ENCODE results near the gene KCTD18. TPM values are rescaled to one million over a fixed set of nuclear protein-coding genes. Genes with fewer than 3 reads are reported as not detected.

The KCTD18 gene
- total RNA-seq, 4 donors from 2014 or later, result 23.2 to 31.0 (median 26.4) TPM

GRCh38 chr2:200446612-200447011 is 63.3 kb downstream of the KCTD18 start:
- H3K4me3 ChIP-seq, result no peak overlapping the region
- WGBS, result 73% methylated on average over 3 of the region's 3 CpGs
- peaks cover 0 to 45% (median 28%) of the 10 kb centered on the region in 4 donors for H3K36me3 ChIP-seq
- no peak for DNase-seq (ENCODE audit: extremely low spot score)
- no peak overlapping the region for H3K27ac ChIP-seq (replicated peaks in 1 of 4)
- intact Hi-C loops (cut with DNase I), result no loop called here
- TF ChIP-seq POLR2A (IDR thresholded peaks at IDR 0.05; ENCODE audit: low read depth) (no peak), EP300 (IDR thresholded peaks at IDR 0.05) (no peak), POLR2AphosphoS5 (IDR thresholded peaks at IDR 0.05) (no peak)
- TF ChIP-seq, protein P1, sequence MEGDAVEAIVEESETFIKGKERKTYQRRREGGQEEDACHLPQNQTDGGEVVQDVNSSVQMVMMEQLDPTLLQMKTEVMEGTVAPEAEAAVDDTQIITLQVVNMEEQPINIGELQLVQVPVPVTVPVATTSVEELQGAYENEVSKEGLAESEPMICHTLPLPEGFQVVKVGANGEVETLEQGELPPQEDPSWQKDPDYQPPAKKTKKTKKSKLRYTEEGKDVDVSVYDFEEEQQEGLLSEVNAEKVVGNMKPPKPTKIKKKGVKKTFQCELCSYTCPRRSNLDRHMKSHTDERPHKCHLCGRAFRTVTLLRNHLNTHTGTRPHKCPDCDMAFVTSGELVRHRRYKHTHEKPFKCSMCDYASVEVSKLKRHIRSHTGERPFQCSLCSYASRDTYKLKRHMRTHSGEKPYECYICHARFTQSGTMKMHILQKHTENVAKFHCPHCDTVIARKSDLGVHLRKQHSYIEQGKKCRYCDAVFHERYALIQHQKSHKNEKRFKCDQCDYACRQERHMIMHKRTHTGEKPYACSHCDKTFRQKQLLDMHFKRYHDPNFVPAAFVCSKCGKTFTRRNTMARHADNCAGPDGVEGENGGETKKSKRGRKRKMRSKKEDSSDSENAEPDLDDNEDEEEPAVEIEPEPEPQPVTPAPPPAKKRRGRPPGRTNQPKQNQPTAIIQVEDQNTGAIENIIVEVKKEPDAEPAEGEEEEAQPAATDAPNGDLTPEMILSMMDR (IDR thresholded peaks at IDR 0.05), result no peak
- peaks cover 0 to 15% (median 4%) of the 10 kb centered on the region in 4 donors for H3K4me1 ChIP-seq
- H3K9me3 ChIP-seq, result no peaks in the 10 kb centered on the region
- no peaks in the 10 kb centered on the region for H3K27me3 ChIP-seq

DNA sequence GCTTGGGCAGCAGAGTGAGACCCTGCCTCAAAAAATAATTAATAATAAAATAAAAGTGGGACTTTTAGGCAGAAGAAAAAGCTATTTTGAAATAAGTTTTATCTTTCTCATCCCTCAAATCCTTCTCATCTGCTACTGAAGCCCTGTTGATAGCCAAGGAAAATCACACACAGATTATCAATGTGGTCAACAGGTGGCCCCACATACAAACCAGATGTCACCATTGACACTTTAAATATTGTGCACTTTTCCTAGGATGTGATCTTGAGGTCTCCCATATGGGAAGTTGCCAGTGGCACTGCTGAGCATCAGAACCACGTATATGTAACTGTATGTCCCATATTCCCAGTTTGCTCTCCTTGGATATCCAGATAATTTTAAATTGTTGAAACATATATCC is 64.6 kb downstream of the KCTD18 start:
- TF ChIP-seq EP300 (IDR thresholded peaks at IDR 0.05) (no peak), POLR2AphosphoS5 (IDR thresholded peaks at IDR 0.05) (no peak), POLR2A (IDR thresholded peaks at IDR 0.05; ENCODE audit: low read depth) (no peak)
- TF ChIP-seq, protein P1 (IDR thresholded peaks at IDR 0.05), result no peak
- no peak overlapping the region for H3K4me3 ChIP-seq
- H3K4me1 ChIP-seq, result peaks cover 0 to 15% (median 4%) of the 10 kb centered on the region in 4 donors
- no peaks in the 10 kb centered on the region for H3K27me3 ChIP-seq
- peaks cover 6 to 45% (median 25%) of the 10 kb centered on the region in 4 donors for H3K36me3 ChIP-seq
- 92% methylated on average over 1 of the region's 1 CpG for WGBS
- DNase-seq (ENCODE audit: extremely low spot score), result no peak
- no peak overlapping the region for H3K27ac ChIP-seq (replicated peaks in 1 of 4)
- intact Hi-C loops (cut with DNase I), result no loop called here
- H3K9me3 ChIP-seq, result no peaks in the 10 kb centered on the region

DNA sequence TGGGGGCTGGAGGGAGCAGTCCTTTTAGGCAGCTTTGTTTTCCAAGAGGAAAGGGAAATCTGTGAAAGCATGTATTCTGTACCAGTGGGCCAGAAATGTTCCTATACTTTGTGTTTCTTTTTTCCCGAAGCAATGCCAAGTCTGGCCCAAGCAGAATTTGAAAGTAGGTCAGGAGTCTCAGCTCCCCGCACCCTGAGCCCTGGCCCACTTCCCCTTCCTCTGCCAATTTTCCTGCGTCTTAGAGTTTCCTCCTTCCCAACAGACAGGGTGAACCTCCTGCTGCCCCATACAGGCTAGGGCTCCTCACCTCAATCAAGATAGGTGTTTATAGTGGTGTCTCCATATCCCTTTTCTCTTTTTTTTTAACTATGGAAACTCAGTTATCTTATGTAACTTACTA is 65.3 kb downstream of the KCTD18 start:
- intact Hi-C loops (cut with DNase I), result no loop called here
- TF ChIP-seq, protein P1 (IDR thresholded peaks at IDR 0.05), result no peak
- no peak for TF ChIP-seq POLR2A (IDR thresholded peaks at IDR 0.05; ENCODE audit: low read depth)
- no peak for TF ChIP-seq POLR2AphosphoS5 (IDR thresholded peaks at IDR 0.05)
- TF ChIP-seq EP300 (IDR thresholded peaks at IDR 0.05), result no peak
- Histone ChIP-seq H3K4me3 (no peak overlapping the region), H3K27ac (replicated peaks in 1 of 4) (no peak overlapping the region), H3K27me3 (no peaks in the 10 kb centered on the region), H3K9me3 (no peaks in the 10 kb centered on the region), H3K36me3 (peaks cover 6 to 47% (median 28%) of the 10 kb centered on the region in 4 donors), H3K4me1 (peaks cover 0 to 15% (median 4%) of the 10 kb centered on the region in 4 donors)
- WGBS, result 53% methylated on average over 3 of the region's 3 CpGs
- no peak for DNase-seq (ENCODE audit: extremely low spot score)

- peaks cover 0 to 15% (median 4%) of the 10 kb centered on the region in 4 donors for H3K4me1 ChIP-seq
- H3K27me3 ChIP-seq, result no peaks in the 10 kb centered on the region
- WGBS, result 77% methylated on average over 3 of the region's 3 CpGs
- no peak for DNase-seq (ENCODE audit: extremely low spot score)
- peaks cover 6 to 52% (median 28%) of the 10 kb centered on the region in 4 donors for H3K36me3 ChIP-seq
- no peak overlapping the region for H3K4me3 ChIP-seq
- H3K9me3 ChIP-seq, result no peaks in the 10 kb centered on the region
- intact Hi-C loops (cut with DNase I), result no loop called here
- TF ChIP-seq POLR2A (IDR thresholded peaks at IDR 0.05; ENCODE audit: low read depth) (no peak), POLR2AphosphoS5 (IDR thresholded peaks at IDR 0.05) (no peak), EP300 (IDR thresholded peaks at IDR 0.05) (no peak)
- TF ChIP-seq, protein P1 (IDR thresholded peaks at IDR 0.05), result no peak
- H3K27ac ChIP-seq (replicated peaks in 1 of 4), result no peak overlapping the region
Measured at GRCh38 chr2:200443916-200444315, 66.0 kb downstream of the KCTD18 start.

- Histone ChIP-seq H3K4me1 (peaks cover 0 to 15% (median 4%) of the 10 kb centered on the region in 4 donors), H3K4me3 (no peak overlapping the region), H3K9me3 (no peaks in the 10 kb centered on the region), H3K27me3 (no peaks in the 10 kb centered on the region), H3K27ac (replicated peaks in 1 of 4) (no peak overlapping the region), H3K36me3 (peaks cover 6 to 52% (median 28%) of the 10 kb centered on the region in 4 donors)
- no peak for DNase-seq (ENCODE audit: extremely low spot score)
- TF ChIP-seq EP300 (IDR thresholded peaks at IDR 0.05) (no peak), POLR2A (IDR thresholded peaks at IDR 0.05; ENCODE audit: low read depth) (no peak), POLR2AphosphoS5 (IDR thresholded peaks at IDR 0.05) (no peak)
- TF ChIP-seq, protein P1 (IDR thresholded peaks at IDR 0.05), result no peak
- intact Hi-C loops (cut with DNase I), result no loop called here
- 70% methylated on average over 5 of the region's 5 CpGs for WGBS
Measured at GRCh38 chr2:200443376-200443775, 66.5 kb downstream of the KCTD18 start.

All from esophagus muscularis mucosa (tissue), 4 donors.